Measurements from ENCODE around the gene L3HYPDH.

The L3HYPDH gene

DNA sequence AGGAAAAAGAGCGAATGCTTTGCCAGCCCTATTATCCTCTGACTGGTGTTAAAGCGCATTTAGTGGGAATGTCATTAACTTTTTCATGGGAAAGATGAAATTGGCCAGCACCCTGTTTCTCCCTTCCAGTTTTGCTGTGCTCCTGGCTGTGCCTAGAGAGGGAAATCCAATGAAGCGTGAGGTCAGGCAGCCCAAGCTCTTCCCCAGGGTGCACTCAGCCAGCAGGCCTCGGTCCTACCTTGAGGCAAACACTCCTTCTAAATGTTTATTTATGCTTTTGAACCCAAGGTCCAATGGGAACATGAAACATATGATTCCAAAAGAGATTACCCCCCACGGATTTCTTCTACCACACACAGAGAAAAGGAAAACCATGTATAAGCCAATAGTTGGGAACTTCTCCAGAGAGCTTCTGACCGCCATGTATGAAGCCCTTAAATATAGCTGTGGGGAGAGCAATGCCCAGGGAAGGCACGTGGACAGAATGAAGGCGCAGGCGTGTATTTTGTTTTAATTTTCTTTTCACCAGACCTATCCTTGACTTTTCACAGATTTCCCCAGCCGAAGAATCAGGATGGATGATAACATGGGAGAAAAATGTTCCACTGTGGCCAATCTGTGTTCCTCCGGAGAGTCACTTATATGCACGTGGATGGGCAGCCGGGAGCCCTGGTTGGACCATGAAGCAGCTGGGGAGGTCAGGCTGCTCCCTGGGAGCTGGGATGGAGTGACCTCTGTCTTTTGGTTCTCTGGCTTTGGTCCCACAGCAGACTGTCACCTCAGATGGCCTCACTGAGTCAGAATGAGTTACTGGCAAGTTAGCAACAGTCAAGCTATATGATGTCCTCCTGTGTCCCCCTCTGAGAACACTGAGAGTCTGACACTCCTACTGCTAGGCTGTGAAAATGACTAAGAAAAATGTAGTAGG, 56.3 kb downstream of the L3HYPDH start:
- no peak for DNase-seq (ENCODE audit: low spot score)

DNA sequence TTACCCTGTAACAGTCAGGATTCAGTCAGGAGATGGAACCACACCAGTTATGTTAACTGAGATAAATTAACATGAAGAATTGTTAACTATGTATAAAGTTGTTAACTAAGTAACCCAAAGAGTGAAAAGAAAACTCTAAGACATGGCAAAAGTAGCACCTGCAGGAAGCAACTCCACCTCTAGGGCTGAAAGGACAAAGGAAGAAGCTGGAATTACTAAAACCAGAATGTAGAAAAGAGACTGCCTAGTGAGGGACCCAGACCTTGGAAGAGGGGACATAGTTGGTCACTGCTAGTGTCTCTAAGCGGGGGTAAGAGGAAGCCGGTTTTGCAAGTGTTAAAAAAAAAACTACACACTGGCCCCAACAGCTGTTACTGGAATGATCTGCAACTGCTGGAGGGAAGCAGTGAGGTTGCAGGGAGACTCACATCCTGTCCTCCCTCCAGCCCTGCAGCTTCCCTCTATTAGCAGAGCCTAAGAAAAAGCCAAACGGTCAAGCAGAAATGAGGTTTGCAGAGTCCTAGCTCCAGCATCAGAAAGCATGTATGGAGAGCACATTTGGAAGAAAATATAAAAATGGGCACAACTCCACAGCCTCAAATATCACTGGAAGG, 58.8 kb downstream of the L3HYPDH start:
- DNase-seq (ENCODE audit: low spot score): no peak

GRCh38 chr14:59424341-59425071, 59.7 kb downstream of the L3HYPDH start:
- DNase-seq (ENCODE audit: low spot score): no peak

Measured in hematopoietic multipotent progenitor cell treated with erythropoietin and hydrocortisone succinate and interleukin-3 and kit ligand, for 15 days (in vitro differentiated cells).